LNCAP (cell line): Measurements from ENCODE around the gene ANO3.

Source experiments
- TF ChIP-seq, protein P1 (sequence below): fragments of 450-650 bp; IDR thresholded peaks from 2 replicates; pipeline ENCODE4 v1.5.1; 2017; ENCODE audit warnings: mild to moderate bottlenecking

Gene ANO3

DNA sequence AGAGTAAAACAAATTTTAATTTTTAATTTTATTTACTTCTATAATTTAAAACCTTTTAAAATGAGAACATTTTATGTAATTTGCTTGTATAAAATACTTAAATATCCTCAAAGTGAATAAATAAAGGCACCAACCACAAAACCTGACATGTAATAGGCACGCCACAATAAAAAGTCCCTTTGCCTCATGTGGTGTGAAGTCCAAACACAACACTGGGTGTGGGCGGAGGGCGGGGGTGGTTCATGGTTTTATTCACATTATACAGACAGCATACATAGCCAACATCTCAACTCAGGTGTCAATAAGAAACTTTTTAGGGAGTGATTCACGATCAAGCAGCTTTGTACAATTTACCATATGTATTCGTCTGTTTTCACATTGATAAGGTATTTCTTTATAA is 107.9 kb downstream of the ANO3 start:
- TF ChIP-seq, protein P1, sequence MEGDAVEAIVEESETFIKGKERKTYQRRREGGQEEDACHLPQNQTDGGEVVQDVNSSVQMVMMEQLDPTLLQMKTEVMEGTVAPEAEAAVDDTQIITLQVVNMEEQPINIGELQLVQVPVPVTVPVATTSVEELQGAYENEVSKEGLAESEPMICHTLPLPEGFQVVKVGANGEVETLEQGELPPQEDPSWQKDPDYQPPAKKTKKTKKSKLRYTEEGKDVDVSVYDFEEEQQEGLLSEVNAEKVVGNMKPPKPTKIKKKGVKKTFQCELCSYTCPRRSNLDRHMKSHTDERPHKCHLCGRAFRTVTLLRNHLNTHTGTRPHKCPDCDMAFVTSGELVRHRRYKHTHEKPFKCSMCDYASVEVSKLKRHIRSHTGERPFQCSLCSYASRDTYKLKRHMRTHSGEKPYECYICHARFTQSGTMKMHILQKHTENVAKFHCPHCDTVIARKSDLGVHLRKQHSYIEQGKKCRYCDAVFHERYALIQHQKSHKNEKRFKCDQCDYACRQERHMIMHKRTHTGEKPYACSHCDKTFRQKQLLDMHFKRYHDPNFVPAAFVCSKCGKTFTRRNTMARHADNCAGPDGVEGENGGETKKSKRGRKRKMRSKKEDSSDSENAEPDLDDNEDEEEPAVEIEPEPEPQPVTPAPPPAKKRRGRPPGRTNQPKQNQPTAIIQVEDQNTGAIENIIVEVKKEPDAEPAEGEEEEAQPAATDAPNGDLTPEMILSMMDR, result no peak

DNA sequence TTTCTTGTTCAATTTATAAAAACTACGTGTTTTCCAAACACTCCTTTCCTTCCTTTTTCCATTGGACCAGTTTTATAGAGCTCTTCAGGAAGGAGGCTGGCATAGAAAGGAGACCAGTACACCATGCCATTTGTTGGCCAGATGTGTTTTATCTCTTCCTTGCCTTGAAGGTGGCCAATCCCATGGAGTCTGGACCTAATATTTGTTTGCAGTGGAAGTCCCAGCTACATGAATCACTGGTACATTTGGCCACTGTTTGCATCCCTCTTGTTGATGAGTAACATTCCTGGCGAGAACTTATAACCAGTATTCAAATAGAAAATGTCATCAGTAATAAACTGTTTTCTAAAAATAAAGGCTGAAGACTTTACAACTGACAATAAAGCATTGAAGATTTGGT is 110.2 kb downstream of the ANO3 start:
- TF ChIP-seq, protein P1, result no peak

DNA sequence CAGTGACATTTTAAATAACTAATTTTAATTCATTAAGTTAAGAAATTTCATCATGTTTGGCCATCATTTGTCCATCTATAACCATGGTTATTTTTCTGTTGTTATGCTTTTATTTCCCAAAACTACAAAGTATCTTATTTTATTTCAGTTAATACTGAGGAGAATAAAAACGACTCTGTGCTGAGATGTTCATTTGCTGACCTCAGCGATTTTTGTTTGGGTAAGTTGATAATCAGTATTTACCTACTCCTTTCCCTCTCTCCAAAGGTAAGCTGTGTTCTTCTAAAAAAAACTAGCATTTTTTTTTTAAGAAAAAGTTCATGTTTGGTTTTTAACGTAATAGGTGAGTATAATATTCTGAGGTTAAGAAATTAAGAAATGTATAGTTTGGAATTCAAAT is 111.7 kb downstream of the ANO3 start:
- TF ChIP-seq, protein P1, result no peak

DNA sequence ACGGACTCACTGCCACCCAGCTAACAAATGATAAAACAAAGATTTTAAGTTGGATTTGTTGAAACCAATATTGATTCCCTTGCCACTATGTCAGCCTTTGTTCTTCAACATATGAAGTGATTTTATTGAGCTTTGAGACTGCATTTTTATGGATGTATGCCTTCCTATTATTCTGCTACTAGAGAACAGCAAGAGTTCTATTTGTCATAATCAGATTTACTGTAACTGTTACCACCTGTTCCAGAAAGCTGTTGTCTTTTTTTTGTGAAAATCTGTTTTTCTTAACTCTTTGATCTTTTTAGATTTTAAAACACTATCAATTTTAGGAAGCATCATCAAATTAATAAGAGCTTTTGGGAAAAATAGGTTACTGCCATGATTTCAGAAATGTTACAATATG is 125.7 kb downstream of the ANO3 start:
- TF ChIP-seq, protein P1, result no peak

DNA sequence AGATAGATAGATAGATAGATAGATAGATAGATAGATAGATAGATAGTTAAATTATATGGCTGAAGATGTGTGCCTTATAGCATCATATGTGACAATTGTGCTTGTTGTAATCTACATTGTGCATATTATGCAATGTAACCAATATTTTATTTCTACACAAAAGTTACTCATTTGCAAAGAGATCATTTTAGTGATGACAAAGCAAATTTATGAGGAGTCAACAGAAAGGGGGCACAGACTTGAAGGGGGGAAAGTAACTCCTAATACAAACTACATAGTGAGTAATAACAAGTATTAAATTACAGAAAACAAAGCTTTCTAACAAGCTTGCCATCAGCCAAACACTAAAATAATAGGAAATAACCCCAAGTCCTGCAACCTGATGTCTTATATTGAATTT is 133.3 kb downstream of the ANO3 start:
- TF ChIP-seq, protein P1, result no peak

DNA sequence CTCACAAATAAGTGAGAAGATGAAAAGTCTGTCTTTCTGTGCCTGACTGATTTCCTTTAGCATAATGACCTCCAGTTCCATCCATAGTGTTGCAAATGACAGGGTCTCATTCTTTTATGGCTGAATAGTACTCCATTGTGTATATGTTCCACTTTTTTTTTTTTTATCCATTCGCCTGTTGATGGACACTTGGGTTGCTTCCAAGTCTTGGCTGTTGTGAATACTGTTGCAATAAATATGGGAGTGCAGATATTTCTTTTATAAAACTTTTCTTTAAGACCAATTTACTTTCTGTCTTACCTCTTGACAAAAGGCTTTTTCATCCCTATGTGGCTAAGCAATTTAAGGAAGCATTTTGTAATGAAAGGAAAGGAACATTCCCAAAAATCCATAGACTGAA is 135.6 kb downstream of the ANO3 start:
- TF ChIP-seq, protein P1, result no peak

DNA sequence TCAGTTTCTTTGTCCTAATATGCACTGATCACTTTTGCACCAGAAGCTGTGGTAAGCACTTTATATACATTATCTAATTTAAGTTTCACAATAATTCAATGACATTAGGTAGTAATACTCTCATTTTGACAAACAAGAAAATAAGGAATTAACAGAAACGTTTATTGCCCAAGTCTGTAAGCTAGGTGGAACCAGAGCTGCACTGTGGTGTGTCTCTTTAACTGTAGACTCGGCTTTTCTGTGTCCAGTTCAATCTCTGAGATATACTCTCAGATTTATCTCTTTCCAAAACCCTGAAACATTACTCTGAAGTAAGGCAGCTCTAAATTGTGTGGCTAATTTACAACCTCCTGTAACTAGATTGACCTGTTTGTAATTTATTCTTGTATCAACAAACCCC is 139.1 kb downstream of the ANO3 start:
- TF ChIP-seq, protein P1, result peak; percentile 35; the same call in 1 of the 2 replicates
